Nephron progenitor cell (in vitro differentiated cells): ENCODE data around the gene KMT2B.
A peak's percentile ranks its signal among the peaks of the same experiment; 100 is the strongest.

Experiments
- DNase-seq: peaks from one replicate; pipeline ENCODE4 v3.0.0; 2021
- H3K27ac Mint-ChIP-seq: 2 replicates; pipeline ENCODE4 v1.8.0; 2021; ENCODE audit warnings: mild to moderate bottlenecking, moderate library complexity, mixed read lengths
- H3K27me3 Mint-ChIP-seq: 2 replicates; pipeline ENCODE4 v1.8.0; 2021; ENCODE audit warnings: mild to moderate bottlenecking, low read depth, mixed read lengths; ENCODE audit not compliant: poor library complexity
- H3K36me3 Mint-ChIP-seq: 2 replicates; pipeline ENCODE4 v1.8.0; 2021; ENCODE audit warnings: low read depth, mixed read lengths
- H3K4me1 Mint-ChIP-seq: 2 replicates; pipeline ENCODE4 v1.8.0; 2021; ENCODE audit warnings: mixed read lengths
- H3K4me3 Mint-ChIP-seq: 2 replicates; pipeline ENCODE4 v1.8.0; 2021; ENCODE audit warnings: mild to moderate bottlenecking, moderate library complexity, mixed read lengths
- H3K9me3 Mint-ChIP-seq: 2 replicates; pipeline ENCODE4 v1.8.0; 2021; ENCODE audit warnings: mild to moderate bottlenecking, moderate library complexity, mixed read lengths
- CTCF ChIP-seq: fragments of 200-600 bp; sonication (generic); IDR thresholded peaks from 2 replicates; pipeline ENCODE4 v1.5.0; 2021; ENCODE audit warnings: antibody characterized with exemption

The KMT2B gene

DNA sequence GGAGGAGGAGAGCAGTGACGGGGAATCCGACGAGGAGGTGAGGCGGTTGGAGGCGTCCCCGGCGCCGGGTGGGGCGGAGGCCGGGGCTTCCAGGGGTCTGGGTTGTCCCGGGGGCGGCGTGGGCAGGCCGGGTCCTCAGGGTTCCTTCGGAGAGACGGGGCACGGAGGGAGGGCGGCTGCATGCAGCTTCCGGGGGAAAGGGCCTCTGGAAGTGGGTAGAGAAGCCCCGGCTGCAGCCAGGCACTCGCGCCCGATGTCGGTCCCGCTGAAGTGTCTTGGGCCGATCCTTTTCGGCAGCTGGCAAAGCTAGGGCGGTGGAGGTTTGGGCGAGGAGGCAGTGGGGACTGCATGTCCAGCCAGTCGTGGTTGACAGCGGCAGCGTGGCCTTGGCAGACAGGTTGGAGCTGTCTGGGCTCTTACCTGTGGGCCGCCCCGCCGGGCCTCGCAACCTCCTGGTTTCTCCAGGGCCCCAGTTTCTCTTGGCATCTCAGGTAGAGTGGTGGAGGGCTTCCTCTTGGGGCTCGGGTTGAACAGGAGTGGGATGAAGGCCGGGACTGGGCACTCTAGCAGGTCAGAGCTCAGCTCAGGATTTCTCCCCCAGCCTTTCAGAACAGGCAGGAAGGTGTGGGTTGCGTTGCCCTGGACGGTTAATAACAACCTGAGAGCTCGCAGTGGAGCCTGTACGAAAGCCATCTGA, 690 bp downstream of the KMT2B start:
- Mint-ChIP-seq H3K4me3 (peak overlapping the region; percentile 93), H3K27ac (peak overlapping the region; percentile 66), H3K27me3 (peaks cover 26% of the 10 kb centered on the region), H3K4me1 (peaks cover 35% of the 10 kb centered on the region), H3K36me3 (peaks cover 10% of the 10 kb centered on the region), H3K9me3 (no peaks in the 10 kb centered on the region)
- DNase-seq: peak; percentile 57
- no peak for TF ChIP-seq CTCF

DNA sequence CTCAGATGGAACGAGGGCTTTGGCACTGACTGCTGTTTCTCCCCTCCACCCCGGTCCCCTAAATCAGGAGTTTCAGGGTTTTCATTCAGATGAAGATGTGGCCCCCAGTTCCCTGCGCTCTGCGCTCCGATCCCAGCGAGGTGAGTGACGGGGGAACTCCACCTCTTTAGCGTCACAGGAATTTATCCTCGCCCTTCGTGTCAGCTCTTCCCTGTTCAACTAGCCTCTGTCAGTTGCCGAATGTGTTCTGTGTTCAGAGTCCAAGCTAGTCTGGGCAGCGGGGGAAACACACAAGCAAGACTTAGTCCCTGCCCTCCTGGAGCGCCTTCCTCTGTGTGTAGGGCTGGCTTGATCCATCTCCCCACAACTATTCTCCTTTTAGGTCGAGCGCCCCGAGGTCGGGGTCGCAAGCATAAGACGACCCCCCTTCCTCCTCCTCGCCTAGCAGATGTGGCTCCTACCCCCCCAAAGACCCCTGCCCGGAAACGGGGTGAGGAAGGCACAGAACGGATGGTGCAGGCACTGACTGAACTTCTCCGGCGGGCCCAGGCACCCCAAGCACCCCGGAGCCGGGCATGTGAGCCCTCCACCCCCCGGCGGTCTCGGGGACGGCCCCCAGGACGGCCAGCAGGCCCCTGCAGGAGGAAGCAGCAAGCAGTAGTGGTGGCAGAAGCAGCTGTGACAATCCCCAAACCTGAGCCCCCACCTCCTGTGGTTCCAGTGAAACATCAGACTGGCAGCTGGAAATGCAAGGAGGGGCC, 1.8 kb downstream of the KMT2B start:
- no peak for TF ChIP-seq CTCF
- no peak for DNase-seq
- Mint-ChIP-seq H3K27ac (no peak overlapping the region), H3K36me3 (peaks cover 16% of the 10 kb centered on the region), H3K27me3 (peaks cover 16% of the 10 kb centered on the region), H3K4me1 (peaks cover 33% of the 10 kb centered on the region), H3K4me3 (peak overlapping the region; percentile 93), H3K9me3 (no peaks in the 10 kb centered on the region)

DNA sequence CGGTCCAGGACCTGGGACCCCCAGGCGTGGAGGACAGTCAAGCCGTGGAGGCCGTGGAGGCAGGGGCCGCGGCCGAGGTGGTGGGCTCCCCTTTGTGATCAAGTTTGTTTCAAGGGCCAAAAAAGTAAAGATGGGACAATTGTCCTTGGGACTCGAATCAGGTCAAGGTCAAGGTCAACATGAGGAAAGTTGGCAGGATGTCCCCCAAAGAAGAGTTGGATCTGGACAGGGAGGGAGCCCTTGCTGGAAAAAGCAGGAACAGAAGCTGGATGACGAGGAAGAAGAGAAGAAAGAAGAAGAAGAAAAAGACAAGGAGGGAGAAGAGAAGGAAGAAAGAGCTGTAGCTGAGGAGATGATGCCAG, 2.3 kb downstream of the KMT2B start:
- Mint-ChIP-seq H3K27me3 (peaks cover 13% of the 10 kb centered on the region), H3K9me3 (no peaks in the 10 kb centered on the region), H3K36me3 (peaks cover 16% of the 10 kb centered on the region), H3K4me3 (peak overlapping the region; percentile 24), H3K27ac (no peak overlapping the region), H3K4me1 (peaks cover 27% of the 10 kb centered on the region)
- TF ChIP-seq CTCF: no peak
- no peak for DNase-seq

GRCh38 chr19:35720648-35721047, 2.8 kb downstream of the KMT2B start:
- peaks cover 13% of the 10 kb centered on the region for H3K27me3 Mint-ChIP-seq
- DNase-seq: no peak
- H3K27ac Mint-ChIP-seq: no peak overlapping the region
- H3K4me3 Mint-ChIP-seq: no peak overlapping the region
- TF ChIP-seq CTCF: no peak
- peaks cover 27% of the 10 kb centered on the region for H3K4me1 Mint-ChIP-seq
- no peaks in the 10 kb centered on the region for H3K9me3 Mint-ChIP-seq
- H3K36me3 Mint-ChIP-seq: peaks cover 16% of the 10 kb centered on the region

- DNase-seq: no peak
- H3K27ac Mint-ChIP-seq: no peak overlapping the region
- H3K4me1 Mint-ChIP-seq: peaks cover 20% of the 10 kb centered on the region
- no peak for TF ChIP-seq CTCF
- no peaks in the 10 kb centered on the region for H3K9me3 Mint-ChIP-seq
- H3K36me3 Mint-ChIP-seq: peaks cover 23% of the 10 kb centered on the region
- H3K4me3 Mint-ChIP-seq: no peak overlapping the region
- H3K27me3 Mint-ChIP-seq: peaks cover 9% of the 10 kb centered on the region
These were observed 3.6 kb downstream of the KMT2B start for GRCh38 chr19:35721374-35721773.
